Measurements from ENCODE around the gene RYK.

Gene RYK

DNA sequence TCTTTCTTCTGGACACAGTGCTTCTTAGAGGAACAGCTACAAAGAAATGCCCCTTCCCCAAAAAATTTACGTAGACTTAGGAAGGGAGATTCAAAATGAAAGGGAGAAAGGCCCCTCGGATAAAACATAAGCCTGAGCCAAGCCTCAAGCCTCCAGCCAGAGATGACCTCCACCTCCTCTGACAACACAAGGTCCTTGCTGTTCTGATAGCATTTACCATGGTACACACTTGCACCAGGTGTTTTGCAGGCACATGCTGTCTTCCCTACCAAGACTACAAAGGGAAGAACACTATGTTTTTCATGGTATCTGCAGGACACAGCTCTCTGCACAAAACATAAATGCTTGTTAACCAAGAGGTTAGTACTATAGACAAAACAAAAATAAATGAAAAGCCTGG, 27.8 kb downstream of the RYK start:
- no peak for DNase-seq (ENCODE audit: low read depth in 2 of 2)
- TF ChIP-seq, protein P1, sequence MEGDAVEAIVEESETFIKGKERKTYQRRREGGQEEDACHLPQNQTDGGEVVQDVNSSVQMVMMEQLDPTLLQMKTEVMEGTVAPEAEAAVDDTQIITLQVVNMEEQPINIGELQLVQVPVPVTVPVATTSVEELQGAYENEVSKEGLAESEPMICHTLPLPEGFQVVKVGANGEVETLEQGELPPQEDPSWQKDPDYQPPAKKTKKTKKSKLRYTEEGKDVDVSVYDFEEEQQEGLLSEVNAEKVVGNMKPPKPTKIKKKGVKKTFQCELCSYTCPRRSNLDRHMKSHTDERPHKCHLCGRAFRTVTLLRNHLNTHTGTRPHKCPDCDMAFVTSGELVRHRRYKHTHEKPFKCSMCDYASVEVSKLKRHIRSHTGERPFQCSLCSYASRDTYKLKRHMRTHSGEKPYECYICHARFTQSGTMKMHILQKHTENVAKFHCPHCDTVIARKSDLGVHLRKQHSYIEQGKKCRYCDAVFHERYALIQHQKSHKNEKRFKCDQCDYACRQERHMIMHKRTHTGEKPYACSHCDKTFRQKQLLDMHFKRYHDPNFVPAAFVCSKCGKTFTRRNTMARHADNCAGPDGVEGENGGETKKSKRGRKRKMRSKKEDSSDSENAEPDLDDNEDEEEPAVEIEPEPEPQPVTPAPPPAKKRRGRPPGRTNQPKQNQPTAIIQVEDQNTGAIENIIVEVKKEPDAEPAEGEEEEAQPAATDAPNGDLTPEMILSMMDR (IDR thresholded peaks at IDR 0.05; ENCODE audit: low read depth, low read length) = no peak
- H3K4me3 ChIP-seq (replicated peaks in 1 of 2; ENCODE audit: low read depth in 2 of 2, low read length in 2 of 2) = no peak overlapping the region

DNA sequence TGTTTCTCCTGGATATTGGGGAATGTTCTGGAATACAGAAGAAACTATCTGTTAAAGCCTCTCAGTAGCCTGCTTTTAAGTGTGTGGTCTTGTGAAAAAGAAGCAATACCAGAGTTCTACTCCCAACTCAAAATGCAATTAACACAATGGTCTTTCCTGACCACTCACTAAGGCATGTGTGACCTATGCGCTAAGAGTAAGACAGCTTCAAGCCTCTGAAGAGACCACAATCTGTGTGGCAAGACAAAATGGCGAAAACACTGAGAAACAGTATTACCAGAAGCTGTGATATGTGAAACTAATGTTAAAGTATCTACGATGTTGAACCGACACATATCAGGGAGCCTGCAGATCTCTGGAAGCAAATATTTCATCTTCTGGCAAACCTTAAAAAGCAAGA, 33.8 kb downstream of the RYK start:
- no peak overlapping the region for H3K4me3 ChIP-seq (replicated peaks in 1 of 2; ENCODE audit: low read depth in 2 of 2, low read length in 2 of 2)
- TF ChIP-seq, protein P1 (IDR thresholded peaks at IDR 0.05; ENCODE audit: low read depth, low read length) = no peak
- DNase-seq (ENCODE audit: low read depth in 2 of 2) = no peak

GRCh38 chr3:134216191-134216764, 34.4 kb downstream of the RYK start:
- DNase-seq (ENCODE audit: low read depth in 2 of 2) = no peak
- no peak overlapping the region for H3K4me3 ChIP-seq (replicated peaks in 1 of 2; ENCODE audit: low read depth in 2 of 2, low read length in 2 of 2)
- TF ChIP-seq, protein P1 (IDR thresholded peaks at IDR 0.05; ENCODE audit: low read depth, low read length) = no peak

DNA sequence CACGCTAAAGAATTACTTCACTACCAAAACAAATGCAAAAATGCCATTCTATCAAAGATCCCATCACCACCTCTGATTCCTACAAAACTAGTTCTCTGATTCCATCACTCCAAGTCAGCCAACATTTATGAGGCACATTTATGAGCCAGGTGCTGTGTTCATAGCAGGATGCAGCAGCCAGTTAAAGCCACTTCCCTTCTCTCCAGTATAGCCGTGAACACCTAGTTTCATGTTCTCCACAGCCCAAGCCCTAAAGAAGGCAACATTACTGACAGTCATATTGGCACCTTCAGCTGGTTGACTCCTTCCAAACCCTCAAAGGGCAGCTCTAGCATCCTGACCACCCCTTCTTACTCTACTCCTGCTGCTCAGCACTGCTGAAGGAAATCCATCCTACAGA, 36.4 kb downstream of the RYK start:
- TF ChIP-seq, protein P1 (IDR thresholded peaks at IDR 0.05; ENCODE audit: low read depth, low read length) = no peak
- no peak for DNase-seq (ENCODE audit: low read depth in 2 of 2)

DNA sequence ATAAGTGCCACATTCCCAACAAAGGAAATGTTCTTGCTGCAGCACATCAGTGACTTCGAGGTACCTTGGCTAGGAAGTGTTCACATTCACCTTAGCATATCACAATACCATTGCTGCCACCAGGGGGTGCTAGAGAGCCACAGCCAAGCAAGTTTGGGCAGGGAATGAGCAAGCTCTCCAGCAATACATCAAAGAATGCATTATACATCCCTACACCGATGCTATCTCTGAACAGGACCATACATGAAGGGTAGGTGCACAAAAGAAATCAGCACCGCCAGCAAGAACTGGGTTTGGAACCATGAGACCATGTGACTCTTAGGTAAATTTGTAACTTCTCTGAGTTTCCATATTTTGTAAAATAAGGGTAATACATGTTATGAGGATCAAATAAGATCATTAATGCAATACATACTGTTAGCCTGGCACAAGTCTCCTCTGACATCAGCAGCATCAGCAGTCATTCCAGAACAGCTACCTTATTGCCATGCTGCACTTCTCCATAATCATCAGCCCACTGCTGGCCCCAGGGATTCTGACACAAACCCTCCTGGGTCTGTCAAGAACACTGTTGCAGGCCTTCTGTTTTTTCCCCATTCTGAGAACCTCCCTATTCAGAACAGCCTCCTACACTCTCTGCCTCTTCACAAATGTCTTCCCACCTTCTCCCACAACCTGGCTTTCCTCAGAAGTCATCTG, 37.5 kb downstream of the RYK start:
- H3K4me3 ChIP-seq (replicated peaks in 1 of 2; ENCODE audit: low read depth in 2 of 2, low read length in 2 of 2) = no peak overlapping the region
- TF ChIP-seq, protein P1 (IDR thresholded peaks at IDR 0.05; ENCODE audit: low read depth, low read length) = peak; percentile 97
- DNase-seq (ENCODE audit: low read depth in 2 of 2) = peak; percentile 80 to 84

More for the DNA sequence above, 36.4 kb downstream of the RYK start:
- no peak overlapping the region for H3K4me3 ChIP-seq (replicated peaks in 1 of 2; ENCODE audit: low read depth in 2 of 2, low read length in 2 of 2)

GRCh38 chr3:134211797-134212196, 38.9 kb downstream of the RYK start:
- peak; percentile 67 to 77 for DNase-seq (ENCODE audit: low read depth in 2 of 2)
- TF ChIP-seq, protein P1 (IDR thresholded peaks at IDR 0.05; ENCODE audit: low read depth, low read length) = peak; percentile 81
- H3K4me3 ChIP-seq (replicated peaks in 1 of 2; ENCODE audit: low read depth in 2 of 2, low read length in 2 of 2) = no peak overlapping the region
